OCI-LY3 (cell line): ENCODE measurements around the gene SCAF1.

Experiments used
- H2AFZ ChIP-seq: fragments of 200-600, 300-600 bp; shearing (Covaris generic); 2 replicates; pipeline ENCODE4 v1.6.0; 2014; ENCODE audit warnings: antibody characterized with exemption, low read depth, low read length
- H3K27ac ChIP-seq: fragments of 200-600, 300-600 bp; sonication (generic); 2 replicates; pipeline ENCODE4 v1.5.1; 2014; ENCODE audit warnings: mild to moderate bottlenecking, low read length, moderate library complexity, mixed read lengths
- H3K27me3 ChIP-seq: fragments of 200-600, 300-600 bp; sonication (generic); 2 replicates; pipeline ENCODE4 v1.6.1; 2014; ENCODE audit warnings: low read depth, low read length, mixed read lengths
- H3K36me3 ChIP-seq: fragments of 200-600, 300-600 bp; sonication (generic); replicated peaks from 2 replicates; pipeline ENCODE3; 2014; ENCODE audit warnings: low read depth, low read length, mixed read lengths
- H3K4me1 ChIP-seq: fragments of 300-600, 200-600 bp; sonication (generic); 2 replicates; pipeline ENCODE4 v1.6.1; 2014; ENCODE audit warnings: low read length, mixed read lengths
- H3K4me2 ChIP-seq: fragments of 200-600, 300-600 bp; sonication (generic); 2 replicates; pipeline ENCODE4 v1.6.1; 2014; ENCODE audit warnings: low read length, mixed read lengths
- H3K4me3 ChIP-seq: fragments of 300-600, 200-600 bp; sonication (generic); 2 replicates; pipeline ENCODE4 v1.5.1; 2014; ENCODE audit warnings: antibody characterized with exemption, mild to moderate bottlenecking, low read length, moderate library complexity
- H3K79me2 ChIP-seq: fragments of 300-600, 200-600 bp; shearing (Covaris generic); 2 replicates; pipeline ENCODE4 v1.6.1; 2014; ENCODE audit warnings: mild to moderate bottlenecking, low read length, mixed read lengths
- H3K9ac ChIP-seq: fragments of 300-600, 200-600 bp; shearing (Covaris generic); 2 replicates; pipeline ENCODE4 v1.6.0; 2014; ENCODE audit warnings: mild to moderate bottlenecking, low read length, moderate library complexity
- H3K9me3 ChIP-seq: fragments of 200-600, 300-600 bp; shearing (Covaris generic); 2 replicates; pipeline ENCODE4 v1.6.1; 2014; ENCODE audit warnings: low read length, mixed read lengths; ENCODE audit not compliant: insufficient read depth
- H4K20me1 ChIP-seq: fragments of 200-600, 300-600 bp; sonication (generic); 2 replicates; pipeline ENCODE4 v1.6.1; 2016; ENCODE audit warnings: low read length, mixed read lengths; ENCODE audit not compliant: insufficient read depth
- EZH2phosphoT487 ChIP-seq: fragments of 200-600 bp; shearing (Covaris generic); IDR thresholded peaks from 2 replicates; pipeline ENCODE4 v1.6.1; 2018; ENCODE audit warnings: antibody characterized with exemption, mixed run types, low read depth
- TF ChIP-seq, protein P1 (sequence below): fragments of 200-600, 300-600 bp; sonication (generic); IDR thresholded peaks from 2 replicates; pipeline ENCODE4 v1.5.1; 2014; ENCODE audit warnings: antibody characterized with exemption, low read length, low read depth

Gene SCAF1

DNA sequence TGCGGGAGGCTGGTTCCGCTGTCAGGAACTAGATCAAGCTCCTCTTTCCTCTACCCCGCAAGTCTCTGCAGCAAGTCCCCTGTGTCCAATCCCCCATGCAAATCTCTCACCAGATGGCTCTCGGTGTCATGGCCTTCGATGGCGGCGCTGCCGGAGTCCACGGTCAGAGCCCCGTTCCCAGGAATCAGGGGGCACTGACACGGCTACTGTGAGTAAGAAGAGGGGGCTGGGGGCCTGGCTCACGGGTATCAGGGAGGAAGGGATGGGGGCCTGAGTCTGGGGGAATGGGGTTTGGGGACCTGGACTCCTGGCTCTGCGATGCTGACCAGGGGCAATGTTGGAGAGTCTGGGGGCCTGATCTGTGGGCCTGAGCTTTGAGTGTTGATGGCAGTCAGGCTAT lies 4.0 kb downstream of the SCAF1 start:
- H3K27ac ChIP-seq, result no peak overlapping the region
- no peak overlapping the region for H3K9ac ChIP-seq
- H3K27me3 ChIP-seq, result no peaks in the 10 kb centered on the region
- peaks cover 12% of the 10 kb centered on the region; the same call in 1 of the 2 replicates for H4K20me1 ChIP-seq
- H3K9me3 ChIP-seq, result no peaks in the 10 kb centered on the region
- H3K4me3 ChIP-seq, result no peak overlapping the region
- H3K79me2 ChIP-seq, result peaks cover 59% of the 10 kb centered on the region
- no peak overlapping the region for H3K4me2 ChIP-seq
- peaks cover 11% of the 10 kb centered on the region for H3K4me1 ChIP-seq
- no peak for TF ChIP-seq EZH2phosphoT487
- TF ChIP-seq, protein P1, sequence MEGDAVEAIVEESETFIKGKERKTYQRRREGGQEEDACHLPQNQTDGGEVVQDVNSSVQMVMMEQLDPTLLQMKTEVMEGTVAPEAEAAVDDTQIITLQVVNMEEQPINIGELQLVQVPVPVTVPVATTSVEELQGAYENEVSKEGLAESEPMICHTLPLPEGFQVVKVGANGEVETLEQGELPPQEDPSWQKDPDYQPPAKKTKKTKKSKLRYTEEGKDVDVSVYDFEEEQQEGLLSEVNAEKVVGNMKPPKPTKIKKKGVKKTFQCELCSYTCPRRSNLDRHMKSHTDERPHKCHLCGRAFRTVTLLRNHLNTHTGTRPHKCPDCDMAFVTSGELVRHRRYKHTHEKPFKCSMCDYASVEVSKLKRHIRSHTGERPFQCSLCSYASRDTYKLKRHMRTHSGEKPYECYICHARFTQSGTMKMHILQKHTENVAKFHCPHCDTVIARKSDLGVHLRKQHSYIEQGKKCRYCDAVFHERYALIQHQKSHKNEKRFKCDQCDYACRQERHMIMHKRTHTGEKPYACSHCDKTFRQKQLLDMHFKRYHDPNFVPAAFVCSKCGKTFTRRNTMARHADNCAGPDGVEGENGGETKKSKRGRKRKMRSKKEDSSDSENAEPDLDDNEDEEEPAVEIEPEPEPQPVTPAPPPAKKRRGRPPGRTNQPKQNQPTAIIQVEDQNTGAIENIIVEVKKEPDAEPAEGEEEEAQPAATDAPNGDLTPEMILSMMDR, result no peak
- H2AFZ ChIP-seq, result no peak overlapping the region
- peaks cover 27% of the 10 kb centered on the region for H3K36me3 ChIP-seq

DNA sequence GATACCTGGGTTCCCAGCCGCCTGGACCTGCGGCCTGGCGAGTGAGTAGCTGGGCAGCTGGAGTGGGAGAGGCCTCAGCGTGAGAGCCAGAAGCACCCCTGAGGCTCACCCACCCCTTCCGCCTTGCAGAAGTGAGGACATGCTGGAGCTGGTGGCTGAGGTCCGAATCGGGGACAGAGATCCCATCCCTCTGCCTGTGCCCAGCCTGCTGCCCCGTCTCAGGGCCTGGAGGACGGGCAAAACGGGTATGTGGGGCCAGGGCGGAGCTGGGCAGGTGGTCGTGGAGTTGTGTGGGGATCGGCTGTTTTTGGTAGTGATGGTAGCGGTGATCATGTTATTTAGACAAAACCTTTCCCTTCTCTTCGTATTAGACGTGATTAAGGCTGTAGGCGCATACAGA lies 4.6 kb downstream of the SCAF1 start:
- Histone ChIP-seq H3K4me1 (peaks cover 11% of the 10 kb centered on the region), H3K27ac (no peak overlapping the region), H3K36me3 (peaks cover 31% of the 10 kb centered on the region), H3K4me2 (no peak overlapping the region), H3K9ac (no peak overlapping the region), H3K79me2 (peaks cover 58% of the 10 kb centered on the region), H4K20me1 (peaks cover 12% of the 10 kb centered on the region; the same call in 1 of the 2 replicates), H3K4me3 (no peak overlapping the region), H2AFZ (no peak overlapping the region), H3K9me3 (no peaks in the 10 kb centered on the region), H3K27me3 (no peaks in the 10 kb centered on the region)
- TF ChIP-seq, protein P1, result no peak
- no peak for TF ChIP-seq EZH2phosphoT487

GRCh38 chr19:49651029-49651819 lies 9.2 kb downstream of the SCAF1 start:
- Histone ChIP-seq H4K20me1 (0 out of 2 replicates have a peak, but pooled peaks cover 8% of the 10 kb centered on the region), H3K9me3 (no peaks in the 10 kb centered on the region), H3K27ac (no peak overlapping the region), H3K4me1 (no peaks in the 10 kb centered on the region), H3K4me2 (no peak overlapping the region), H3K4me3 (no peak overlapping the region), H3K36me3 (peaks cover 59% of the 10 kb centered on the region), H3K9ac (no peak overlapping the region), H3K27me3 (no peaks in the 10 kb centered on the region), H2AFZ (no peak overlapping the region), H3K79me2 (peaks cover 17% of the 10 kb centered on the region; the same call in 1 of the 2 replicates)
- no peak for TF ChIP-seq EZH2phosphoT487
- TF ChIP-seq, protein P1, result no peak

DNA sequence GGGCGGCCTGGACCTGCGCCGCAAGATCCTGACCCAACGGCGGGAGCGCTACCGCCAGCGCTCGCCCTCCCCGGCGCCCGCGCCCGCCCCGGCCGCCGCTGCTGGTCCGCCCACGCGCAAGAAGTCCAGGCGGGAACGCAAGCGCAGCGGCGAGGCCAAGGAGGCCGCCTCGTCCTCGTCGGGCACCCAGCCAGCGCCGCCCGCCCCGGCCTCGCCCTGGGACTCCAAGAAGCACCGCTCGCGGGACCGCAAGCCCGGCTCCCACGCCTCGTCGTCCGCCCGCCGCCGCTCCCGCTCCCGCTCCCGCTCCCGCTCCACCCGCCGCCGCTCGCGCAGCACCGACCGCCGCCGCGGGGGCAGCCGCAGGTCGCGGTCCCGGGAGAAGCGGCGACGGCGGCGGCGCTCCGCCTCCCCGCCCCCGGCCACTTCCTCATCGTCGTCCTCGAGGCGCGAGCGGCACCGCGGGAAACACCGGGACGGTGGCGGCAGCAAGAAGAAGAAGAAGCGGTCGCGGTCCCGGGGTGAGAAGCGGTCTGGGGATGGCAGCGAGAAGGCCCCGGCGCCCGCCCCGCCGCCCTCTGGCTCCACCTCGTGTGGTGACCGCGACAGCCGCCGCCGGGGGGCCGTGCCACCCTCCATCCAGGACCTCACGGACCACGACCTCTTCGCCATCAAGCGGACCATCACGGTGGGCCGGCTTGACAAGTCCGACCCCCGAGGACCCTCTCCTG lies 10.0 kb downstream of the SCAF1 start:
- H2AFZ ChIP-seq, result no peak overlapping the region
- no peak overlapping the region for H3K27ac ChIP-seq
- H3K36me3 ChIP-seq, result peaks cover 61% of the 10 kb centered on the region
- peaks cover 10% of the 10 kb centered on the region; the same call in 1 of the 2 replicates for H3K79me2 ChIP-seq
- H3K4me3 ChIP-seq, result no peak overlapping the region
- H3K9me3 ChIP-seq, result no peaks in the 10 kb centered on the region
- H3K4me1 ChIP-seq, result no peaks in the 10 kb centered on the region
- H3K9ac ChIP-seq, result no peak overlapping the region
- 0 out of 2 replicates have a peak, but pooled peaks cover 8% of the 10 kb centered on the region for H4K20me1 ChIP-seq
- H3K27me3 ChIP-seq, result no peaks in the 10 kb centered on the region
- TF ChIP-seq, protein P1, result no peak
- TF ChIP-seq EZH2phosphoT487, result no peak
- no peak overlapping the region for H3K4me2 ChIP-seq
